ENCODE data around the gene OR4K2. TPM values are rescaled to one million over a fixed set of nuclear protein-coding genes. Genes with fewer than 3 reads are reported as not detected.

Gene OR4K2
- total RNA-seq, 2 donors from 2014 or later: not detected

DNA sequence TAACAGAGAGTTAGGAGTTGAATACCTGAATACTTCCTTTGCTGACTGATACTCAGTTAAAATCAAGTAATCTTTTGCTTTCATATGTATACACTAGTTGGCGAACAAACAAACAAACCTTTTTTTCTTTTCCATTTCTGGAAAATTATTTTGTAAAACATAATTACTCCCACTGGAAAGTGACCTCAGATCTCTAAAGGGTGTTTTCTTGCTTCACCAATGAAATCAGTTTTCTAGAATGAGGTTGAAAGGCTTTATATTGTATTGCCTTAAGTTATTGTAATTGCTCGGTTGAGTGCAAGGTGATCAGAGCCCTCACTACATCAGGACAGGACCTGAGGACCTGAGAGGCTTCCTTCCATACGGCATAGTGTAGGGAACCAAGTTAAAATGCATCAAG is 55.7 kb downstream of the OR4K2 start, which contains the start of gene OR4K1:
OR4K1 (plus strand) TSS at position 301 of the 400 bp plus-strand sequence. CDS start 4,750 bp downstream, outside the sequence.
- intact Hi-C loops (cut with DNase I): no loop called here
- DNase-seq (ENCODE audit: low spot score): no peak

Other genes starting within 250 kb of the OR4K2 start
- gene OR11H2, start 161.3 kb upstream of the OR4K2 start, total RNA-seq: not detected
- gene OR4Q3, start 131.6 kb upstream of the OR4K2 start, total RNA-seq: not detected
- not detected for gene OR4M1, start 101.6 kb upstream of the OR4K2 start, total RNA-seq
- not detected for gene OR4N2, start 71.4 kb upstream of the OR4K2 start, total RNA-seq
- not detected for gene OR4K5, start 45.5 kb downstream of the OR4K2 start, total RNA-seq
- not detected for gene OR4K1, start 55.8 kb downstream of the OR4K2 start, total RNA-seq
- gene OR4K15, start 100.4 kb downstream of the OR4K2 start, total RNA-seq: not detected
- not detected for gene OR4Q2, start 127.0 kb downstream of the OR4K2 start, total RNA-seq
- not detected for gene OR4K14, start 144.2 kb downstream of the OR4K2 start, total RNA-seq
- not detected for gene OR4K13, start 160.9 kb downstream of the OR4K2 start, total RNA-seq
- gene OR4L1, start 184.9 kb downstream of the OR4K2 start, total RNA-seq: not detected
- gene OR4K17, start 235.6 kb downstream of the OR4K2 start, total RNA-seq: not detected

Data from posterior vena cava (tissue), 2 donors.